GM21381 (cell line): ENCODE measurements around the gene GLT6D1.

ENCODE experiments used
- ATAC-seq: cut with Tn5 transposase; IDR thresholded peaks from one replicate; pipeline ENCODE4 v1.9.1; 2021; ENCODE audit warnings: mild to moderate bottlenecking, moderate library complexity; ENCODE audit not compliant: unreplicated experiment

GLT6D1 gene

DNA sequence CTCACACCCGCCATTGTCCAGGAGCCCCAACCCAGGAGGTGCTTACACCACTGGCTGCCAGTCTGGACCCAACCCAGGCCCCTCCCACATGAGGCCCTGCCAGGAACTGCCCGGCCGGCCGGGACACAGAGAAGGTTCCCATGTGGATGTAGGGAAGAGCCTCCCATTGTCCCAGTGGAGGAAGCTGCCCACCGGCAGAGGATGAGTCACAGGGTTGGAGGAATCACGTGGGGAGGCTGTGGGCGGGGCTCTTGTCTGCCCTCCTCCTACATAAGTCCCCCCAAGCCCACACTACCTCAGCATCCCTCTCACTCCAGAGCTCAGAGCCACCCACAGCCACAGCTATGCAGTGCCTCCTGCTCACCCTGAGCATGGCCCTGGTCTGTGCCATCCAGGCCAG lies 51.7 kb downstream of the GLT6D1 start:
- no peak for ATAC-seq

DNA sequence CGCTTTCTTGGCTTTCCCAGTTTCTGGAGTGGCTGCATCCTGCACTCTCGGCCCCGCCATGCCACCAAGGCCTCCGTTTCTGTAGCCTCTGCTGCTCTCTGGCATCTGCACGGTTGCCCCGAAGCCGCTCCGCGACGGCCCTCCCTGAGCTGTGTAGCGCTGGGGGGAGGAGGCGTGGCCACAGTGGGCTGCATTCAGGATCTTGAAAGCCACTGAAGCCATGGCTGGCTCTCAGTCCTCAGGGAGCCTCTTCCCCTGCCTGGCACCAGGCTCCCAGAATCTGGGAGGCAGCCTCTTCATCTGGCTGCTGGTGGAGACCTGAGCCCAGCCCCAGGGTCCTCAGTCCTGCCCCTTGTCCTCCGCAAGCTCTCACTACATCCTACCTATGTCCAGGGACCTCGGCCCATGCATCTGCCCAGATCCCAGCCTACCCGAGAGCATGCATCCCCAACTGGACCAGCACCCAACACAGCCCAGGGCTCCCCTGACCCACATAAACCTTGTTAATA lies 52.7 kb downstream of the GLT6D1 start:
- no peak for ATAC-seq

DNA sequence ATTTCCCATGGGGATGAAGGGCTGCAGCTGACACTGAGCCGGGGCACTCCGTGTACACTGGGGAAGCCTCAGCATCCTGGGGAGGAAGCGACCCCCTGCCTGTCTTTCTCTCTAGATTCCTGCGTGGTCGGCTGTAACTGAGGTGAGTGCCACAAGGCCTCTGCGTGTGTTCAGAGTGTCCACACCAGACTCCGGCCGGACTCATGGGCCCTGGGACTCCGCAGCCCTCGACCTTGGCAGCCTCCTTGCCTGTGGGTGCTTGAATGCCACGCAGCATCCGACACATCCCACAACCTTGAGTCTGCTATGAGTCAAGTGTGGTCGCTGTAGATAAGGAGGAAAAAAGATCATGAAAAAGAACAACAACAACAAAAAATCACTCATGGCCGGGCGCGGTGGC lies 54.4 kb downstream of the GLT6D1 start:
- ATAC-seq = no peak

DNA sequence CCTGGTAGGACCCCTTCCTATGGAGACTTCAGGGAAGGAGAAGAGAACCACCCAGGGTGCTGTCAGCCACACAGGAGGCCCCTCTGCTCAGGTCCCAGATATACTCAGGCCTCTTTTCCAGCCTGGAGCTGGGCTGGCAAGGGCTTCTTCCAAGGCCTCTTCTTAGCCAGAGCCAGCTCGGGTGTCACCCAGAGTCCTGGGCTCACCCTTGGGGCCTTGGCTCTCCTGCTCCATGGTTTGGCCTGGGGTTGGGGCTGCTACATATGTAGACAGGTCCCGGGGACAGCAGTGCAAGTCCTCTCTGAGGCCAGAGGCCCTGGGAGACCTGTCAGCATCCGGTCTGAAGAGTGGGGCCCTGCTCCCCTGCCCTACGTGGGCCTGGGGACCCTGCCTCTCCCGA lies 55.0 kb downstream of the GLT6D1 start:
- ATAC-seq = no peak

DNA sequence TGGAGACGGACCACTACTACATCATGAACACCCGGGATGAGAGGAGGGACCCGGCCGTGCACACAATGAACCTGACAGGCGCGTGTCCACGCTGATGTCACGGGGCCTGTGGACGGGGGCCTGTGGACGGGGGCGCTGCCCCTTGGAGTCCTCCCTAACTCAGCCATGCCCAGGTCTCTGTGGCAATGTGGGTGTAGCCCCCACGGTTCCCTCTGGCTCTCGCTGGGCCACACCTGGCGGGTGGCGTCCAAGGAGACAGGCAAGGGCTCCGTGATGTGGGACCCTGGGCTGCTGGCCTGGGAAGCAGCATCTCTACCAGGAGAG lies 55.7 kb downstream of the GLT6D1 start:
- ATAC-seq = no peak

DNA sequence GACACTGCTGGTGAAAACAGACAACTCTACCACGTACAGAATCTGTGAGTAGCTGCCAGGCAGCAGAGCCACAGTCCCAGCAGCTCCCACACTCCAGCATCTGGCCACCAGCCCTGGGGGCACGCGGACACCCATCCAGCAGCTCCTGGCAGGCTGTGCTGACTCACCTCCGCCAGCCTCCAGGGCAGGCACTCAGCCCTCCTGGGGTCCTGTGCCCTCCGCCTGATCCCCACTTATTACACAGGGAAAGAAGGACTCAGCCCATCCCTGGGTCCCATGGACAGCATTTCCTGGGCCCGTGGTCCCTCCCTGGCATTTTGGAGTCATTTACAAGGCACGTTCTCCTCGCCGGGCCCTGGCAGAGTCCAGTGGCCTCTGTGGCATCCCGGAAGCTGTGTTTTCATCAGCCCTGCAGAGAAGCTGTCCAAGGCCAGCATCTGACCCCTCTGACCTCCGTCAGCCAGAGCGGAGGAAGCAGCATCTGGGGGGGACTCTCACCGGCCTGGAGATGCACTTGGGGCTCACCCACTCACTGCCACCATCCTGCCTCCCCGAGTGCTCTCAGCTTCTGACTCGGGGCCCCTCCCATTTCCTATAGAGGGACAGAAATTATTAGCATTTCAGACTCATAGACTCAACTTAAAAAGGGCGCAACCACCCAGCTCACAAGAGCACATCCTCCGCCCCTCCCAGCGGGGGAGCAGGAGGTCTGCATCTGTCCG lies 56.2 kb downstream of the GLT6D1 start:
- ATAC-seq = no peak

DNA sequence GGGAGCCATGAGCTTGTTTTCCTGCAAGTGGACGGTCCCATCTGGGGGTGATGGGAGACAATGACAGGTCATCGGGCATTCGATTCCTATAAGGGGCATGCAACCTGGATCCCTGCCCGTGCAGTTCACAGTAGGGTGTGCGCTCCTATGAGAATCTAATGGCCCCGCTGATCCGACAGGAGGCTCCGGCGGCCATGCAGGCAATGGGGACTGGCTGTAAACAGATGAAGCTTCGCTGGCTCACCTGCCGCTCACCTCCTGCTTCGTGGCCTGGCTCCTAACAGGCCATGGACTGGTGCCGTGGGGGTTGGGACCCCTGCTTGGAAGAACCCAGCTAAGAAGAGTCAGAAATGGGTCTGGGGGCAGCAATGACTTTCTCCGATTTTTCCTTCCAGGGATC lies 56.8 kb downstream of the GLT6D1 start:
- ATAC-seq = no peak

DNA sequence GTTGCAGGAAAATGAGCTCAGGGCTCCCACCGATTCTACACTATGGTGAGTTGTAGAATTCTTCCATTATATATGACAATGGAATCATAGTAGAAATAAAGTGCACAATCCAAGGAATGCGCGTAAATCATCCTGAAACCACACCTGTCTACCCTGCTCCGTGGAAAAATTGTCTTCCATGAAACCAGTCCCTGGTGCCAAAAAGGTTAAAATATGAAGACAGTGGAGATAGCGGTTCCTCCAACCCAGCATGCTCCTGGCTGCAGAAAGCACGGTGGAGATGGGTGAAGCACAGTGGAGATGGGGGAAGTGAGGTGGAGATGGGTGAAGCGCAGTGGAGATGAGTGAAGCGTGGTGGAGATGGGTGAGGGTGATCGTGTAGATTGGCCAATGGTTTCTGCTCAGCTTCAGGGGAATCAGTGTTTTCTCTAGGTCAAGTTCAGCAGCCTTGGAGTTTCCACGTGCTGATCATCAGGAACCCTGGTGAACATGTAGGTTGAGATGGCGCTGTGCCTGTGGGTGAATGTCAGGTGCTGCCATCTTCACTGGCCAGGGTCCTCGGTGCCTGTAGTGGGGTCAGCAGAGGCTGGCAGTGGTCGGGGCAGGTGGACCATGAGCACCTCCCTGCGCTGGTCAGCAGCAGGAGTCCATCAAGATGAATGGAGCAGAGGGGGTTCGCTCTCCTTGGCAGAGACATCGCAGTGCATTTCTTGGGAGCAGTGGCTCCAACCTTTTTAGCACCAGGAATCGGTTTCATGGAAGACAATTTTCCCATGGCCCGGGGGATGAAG lies 57.5 kb downstream of the GLT6D1 start:
- ATAC-seq = no peak

DNA sequence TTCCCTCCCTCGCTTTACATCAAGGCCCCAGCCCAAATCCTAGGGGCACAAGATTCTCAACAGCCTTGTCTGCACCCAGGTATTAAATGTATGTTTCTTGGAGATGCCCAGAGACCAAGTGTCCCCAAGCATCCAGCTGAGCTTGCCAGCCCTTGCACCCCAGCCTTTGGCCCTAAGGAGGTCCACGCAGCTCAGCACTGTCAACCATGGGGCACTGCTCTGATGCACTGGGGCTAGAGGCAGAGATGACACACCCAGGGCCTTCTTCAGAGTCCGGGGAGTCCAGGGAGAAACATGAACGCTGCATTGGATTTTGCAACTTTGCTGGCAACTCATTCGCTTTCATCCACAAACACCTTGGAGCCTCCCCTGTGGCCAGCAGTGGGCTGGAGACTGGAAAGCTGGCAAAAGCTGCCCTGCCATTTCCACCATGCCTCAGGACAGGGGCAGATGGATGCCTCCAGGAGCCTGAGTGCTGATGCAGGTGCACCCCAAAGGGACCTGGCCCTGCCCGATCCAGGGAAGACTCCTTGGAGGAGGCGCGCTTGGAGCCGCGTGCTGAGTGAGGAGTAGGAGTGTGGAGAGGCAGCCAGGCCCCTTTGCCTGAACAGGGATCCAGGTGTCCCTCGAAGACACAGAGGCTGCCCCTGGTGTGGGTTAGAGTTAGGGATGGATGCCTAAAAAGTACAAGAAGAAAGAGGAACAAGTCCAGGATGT lies 58.5 kb downstream of the GLT6D1 start:
- no peak for ATAC-seq

DNA sequence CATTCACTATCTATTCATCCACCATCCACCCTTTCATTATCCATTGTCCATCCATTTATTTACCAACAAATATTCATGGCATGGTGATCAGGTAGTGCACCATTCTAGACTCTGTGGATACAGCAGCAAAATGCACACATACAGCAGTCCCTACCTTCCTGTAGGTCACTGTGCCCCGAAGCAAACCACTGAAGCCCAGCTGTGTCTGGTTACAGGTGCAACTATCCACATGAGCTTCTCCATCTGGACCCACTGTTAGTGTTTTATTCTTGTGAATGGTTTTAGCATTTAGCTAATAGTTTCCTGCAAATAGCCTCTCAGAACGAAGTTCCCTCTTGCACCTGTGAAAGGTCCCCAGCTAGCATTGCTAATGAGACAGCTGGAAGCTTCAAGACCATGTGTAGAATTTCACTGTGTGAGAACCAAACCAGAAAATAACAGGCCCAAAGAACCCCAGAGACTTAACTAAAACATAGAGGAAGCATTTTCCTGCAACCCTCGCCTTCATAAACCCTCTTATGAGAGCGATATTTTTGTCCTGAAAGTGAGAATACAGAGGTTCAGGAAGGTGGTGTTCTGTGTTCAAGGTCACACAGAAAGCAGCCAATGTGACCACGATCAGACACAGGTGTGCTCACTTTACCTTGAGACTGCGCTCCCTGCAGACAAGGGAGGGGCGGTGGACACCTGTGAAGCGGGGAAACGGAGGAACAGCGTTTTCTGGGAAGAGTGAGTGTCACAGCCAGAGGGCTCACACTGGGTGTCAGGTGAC lies 59.3 kb downstream of the GLT6D1 start:
- no peak for ATAC-seq

DNA sequence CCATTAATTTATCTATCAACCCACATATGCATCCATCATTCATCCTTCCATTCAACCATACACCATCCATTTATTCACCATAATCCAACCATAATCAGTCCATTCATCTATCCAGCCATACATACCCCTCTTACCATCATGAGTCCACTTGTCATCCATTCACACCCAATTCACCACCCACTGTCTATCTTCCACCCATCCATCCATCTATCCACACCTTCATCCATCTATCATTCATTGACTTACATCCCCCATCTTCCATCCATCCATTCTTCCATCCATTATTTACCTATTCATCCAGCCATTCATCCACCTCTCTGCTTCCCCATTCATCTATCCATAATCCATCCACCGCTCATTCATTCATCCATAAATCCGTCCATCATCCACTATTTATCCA lies 60.0 kb downstream of the GLT6D1 start:
- no peak for ATAC-seq

DNA sequence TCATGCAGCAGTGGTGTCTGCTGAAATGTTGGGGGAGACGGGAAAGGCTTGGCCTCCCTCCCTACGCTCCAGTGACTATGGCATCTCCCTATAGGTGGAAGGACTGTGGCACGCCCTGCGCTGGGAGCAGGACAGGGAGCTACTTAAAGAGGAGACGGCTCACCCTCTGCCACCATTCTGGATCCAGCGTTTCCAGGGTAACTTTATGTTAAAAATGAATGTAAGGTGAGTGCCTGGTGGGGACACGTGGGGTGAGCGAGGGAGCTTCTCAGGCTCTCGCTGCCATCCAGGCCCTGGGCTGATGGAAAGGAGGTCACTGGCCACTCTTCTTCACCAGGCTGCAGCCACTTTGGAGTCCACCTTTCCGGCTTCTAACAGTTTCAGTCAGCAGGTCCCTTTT lies 62.1 kb downstream of the GLT6D1 start:
- no peak for ATAC-seq

DNA sequence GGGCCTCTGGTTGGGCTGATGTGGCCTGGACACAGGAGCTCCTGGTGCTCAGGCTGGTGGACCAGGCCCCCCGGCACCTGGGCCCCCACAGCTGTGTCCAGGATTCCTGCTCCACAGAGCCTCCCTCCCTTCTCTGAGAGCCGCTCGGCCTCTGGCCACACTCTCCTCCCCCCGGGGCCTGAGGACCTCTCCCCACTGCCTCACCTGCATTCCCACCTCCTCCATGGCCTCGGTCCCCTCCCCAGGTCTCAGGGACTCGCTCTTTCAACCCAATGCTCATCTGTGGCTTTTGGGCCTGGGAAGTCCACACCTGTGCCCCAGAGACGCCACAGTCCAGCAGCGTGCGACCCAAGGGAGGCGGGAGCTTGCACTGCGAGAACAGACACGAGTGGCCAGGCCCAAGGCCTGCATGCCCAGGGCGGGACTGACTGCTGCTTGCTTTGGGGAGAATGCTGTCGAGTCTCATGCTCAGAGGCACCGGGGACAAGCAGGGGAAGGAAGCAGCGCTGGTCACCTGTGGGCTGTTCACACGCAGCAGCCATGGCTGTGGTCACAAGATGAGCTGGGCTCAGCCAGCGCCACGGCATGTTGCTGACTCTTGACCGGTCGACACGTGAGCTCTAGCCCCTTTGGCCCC lies 63.2 kb downstream of the GLT6D1 start:
- no peak for ATAC-seq

DNA sequence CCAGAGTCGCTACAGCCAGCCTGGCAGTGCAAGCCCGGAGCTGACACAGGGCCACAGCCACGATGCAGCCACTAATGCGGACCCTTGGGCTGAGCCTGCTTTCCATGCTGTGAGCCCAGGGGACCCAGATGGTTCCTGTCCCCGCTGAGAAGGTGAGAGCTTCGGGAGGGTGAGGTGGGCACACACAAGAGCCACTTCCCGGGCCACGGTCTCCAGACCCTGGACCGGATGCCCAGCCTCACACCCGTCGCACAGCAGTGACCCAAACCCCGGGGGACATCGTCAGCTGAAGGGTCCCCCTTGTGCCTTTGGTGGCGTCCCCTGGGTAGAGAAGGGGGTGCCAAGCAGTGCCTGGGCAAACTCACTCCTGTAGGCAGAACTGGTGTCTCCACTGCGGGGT lies 64.4 kb downstream of the GLT6D1 start:
- no peak for ATAC-seq

DNA sequence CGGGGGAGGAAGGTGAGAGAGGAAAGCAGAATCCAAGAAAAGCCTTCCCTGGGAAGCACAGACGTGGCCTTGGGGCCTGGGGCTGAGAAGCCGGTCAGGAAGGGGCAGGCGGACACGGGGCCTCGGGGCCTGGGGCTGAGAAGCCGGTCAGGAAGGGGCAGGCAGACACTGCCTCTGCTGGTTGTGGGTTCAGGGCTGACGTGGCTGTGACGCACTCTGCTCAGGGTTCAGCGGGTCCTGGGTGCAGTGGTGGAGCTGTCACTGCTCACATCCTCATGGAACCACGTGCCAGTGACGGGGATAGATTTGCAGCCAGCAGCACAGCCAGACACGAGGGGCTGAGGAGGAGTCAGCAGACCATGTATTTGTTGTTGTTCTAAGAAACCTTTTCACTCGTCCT lies 65.0 kb downstream of the GLT6D1 start:
- no peak for ATAC-seq
